ENCODE measurements around the gene AGPAT2. TPM values are rescaled to one million over a fixed set of nuclear protein-coding genes. Genes with fewer than 3 reads are reported as not detected.

The AGPAT2 gene
- total RNA-seq, 1 donor from 2014 or later: 72.9 TPM

DNA sequence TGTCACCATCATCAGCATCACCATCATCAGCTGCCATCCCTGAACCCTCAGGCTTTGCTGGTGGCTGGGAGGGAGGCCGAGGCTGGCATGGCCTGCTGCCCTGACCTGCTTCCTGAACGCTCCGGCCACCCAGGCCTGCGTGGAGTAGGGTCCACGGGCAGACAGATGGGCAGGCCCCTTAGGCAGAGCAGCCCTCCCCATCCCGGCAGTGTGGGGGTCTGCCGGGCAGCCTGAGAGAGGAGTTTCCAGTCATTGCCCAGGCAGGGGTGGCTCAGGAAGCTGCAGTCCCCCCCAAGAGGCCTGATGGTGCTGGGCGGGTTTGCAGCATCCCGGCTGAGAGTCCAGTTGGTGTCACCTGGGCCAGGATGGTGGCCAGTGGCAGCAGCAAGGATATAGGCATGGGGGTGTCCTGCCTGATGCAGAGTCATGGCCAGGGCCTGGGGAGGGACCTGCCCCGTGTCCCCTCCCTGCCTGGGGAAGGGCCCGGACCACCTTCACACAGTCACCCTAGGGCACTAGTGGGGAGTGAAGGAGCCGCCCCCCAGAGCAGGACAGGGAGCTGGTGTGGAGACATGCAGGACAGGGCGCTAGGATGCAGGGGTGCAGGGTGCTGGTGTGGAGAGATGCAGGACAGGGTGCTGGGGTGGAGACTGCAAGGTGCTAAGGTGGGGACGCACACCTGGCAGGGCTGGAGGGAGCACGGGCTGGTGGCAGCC, 32.3 kb downstream of the AGPAT2 start:
- no peaks in the 10 kb centered on the region for H3K36me3 ChIP-seq (ENCODE audit: control insufficient read depth, insufficient read depth, low read length)
- H3K27me3 ChIP-seq (ENCODE audit: control insufficient read depth, insufficient read depth, low read length): peaks cover 28% of the 10 kb centered on the region
- DNase-seq (ENCODE audit: low read depth): no peak
- TF ChIP-seq, protein P1, sequence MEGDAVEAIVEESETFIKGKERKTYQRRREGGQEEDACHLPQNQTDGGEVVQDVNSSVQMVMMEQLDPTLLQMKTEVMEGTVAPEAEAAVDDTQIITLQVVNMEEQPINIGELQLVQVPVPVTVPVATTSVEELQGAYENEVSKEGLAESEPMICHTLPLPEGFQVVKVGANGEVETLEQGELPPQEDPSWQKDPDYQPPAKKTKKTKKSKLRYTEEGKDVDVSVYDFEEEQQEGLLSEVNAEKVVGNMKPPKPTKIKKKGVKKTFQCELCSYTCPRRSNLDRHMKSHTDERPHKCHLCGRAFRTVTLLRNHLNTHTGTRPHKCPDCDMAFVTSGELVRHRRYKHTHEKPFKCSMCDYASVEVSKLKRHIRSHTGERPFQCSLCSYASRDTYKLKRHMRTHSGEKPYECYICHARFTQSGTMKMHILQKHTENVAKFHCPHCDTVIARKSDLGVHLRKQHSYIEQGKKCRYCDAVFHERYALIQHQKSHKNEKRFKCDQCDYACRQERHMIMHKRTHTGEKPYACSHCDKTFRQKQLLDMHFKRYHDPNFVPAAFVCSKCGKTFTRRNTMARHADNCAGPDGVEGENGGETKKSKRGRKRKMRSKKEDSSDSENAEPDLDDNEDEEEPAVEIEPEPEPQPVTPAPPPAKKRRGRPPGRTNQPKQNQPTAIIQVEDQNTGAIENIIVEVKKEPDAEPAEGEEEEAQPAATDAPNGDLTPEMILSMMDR (IDR thresholded peaks at IDR 0.05; ENCODE audit: insufficient read depth, low read length, poor library complexity, severe bottlenecking): no peak
- no peak overlapping the region for H3K4me3 ChIP-seq (ENCODE audit: low read depth, low read length)

DNA sequence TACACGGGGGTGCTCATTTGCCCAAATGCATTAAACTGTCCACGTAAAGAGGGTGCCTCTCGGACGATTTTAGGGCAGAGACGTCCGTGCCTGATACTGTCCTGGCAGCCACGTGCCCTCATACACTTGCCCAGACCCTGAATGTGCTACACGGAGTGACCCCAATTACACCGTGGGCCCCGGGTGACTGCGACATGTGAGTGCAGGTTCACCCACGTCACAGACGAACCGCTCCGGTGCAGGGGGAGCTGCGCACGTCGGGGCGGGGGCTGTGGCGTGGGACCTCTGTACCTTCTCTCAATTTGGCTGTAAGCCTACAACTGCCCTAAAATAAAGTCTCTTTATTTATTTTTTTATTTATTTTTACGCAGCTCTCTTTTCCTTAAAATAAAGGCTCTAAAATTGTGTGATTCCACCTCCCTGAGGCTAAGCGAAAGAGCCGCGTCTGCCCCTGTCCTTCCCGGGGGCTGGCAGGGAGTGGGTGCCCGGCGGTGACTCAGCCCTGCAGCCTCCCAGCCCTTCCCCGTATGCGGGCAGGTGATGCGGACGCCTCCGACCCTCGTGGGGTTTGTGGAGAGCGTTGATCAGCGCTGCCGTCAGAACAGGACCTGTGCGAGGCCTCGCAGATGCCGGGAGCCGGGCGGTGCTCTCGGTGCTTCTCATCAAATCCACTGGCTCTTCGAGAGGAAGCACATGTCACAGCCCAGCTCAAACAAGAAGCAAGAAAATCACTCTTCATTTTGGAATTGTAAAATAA, 33.8 kb downstream of the AGPAT2 start:
- Histone ChIP-seq H3K27me3 (ENCODE audit: control insufficient read depth, insufficient read depth, low read length) (peaks cover 14% of the 10 kb centered on the region), H3K36me3 (ENCODE audit: control insufficient read depth, insufficient read depth, low read length) (no peaks in the 10 kb centered on the region), H3K4me3 (ENCODE audit: low read depth, low read length) (no peak overlapping the region)
- TF ChIP-seq, protein P1 (IDR thresholded peaks at IDR 0.05; ENCODE audit: insufficient read depth, low read length, poor library complexity, severe bottlenecking): no peak
- DNase-seq (ENCODE audit: low read depth): no peak

DNA sequence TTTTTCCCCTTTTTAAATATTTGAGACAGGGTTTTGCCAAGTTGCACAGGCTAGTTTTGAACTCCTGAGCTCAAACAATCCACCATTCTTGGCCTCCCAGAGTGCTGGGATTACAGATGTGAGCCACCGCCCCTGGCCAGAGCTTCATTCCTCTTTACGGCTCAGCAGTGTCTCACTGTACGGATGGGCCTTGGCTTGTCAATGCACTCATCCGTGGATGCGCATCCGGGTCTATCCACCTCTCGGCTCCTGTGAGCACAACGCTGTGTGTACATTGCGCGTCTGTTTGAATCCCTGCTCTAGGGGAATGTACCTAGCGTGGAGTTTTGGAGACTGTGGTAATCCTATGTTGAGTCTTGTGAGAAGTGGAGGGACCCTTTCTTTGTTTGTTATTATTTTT, 35.4 kb downstream of the AGPAT2 start:
- Histone ChIP-seq H3K4me3 (ENCODE audit: low read depth, low read length) (no peak overlapping the region), H3K36me3 (ENCODE audit: control insufficient read depth, insufficient read depth, low read length) (no peaks in the 10 kb centered on the region), H3K27me3 (ENCODE audit: control insufficient read depth, insufficient read depth, low read length) (peaks cover 5% of the 10 kb centered on the region)
- TF ChIP-seq, protein P1 (IDR thresholded peaks at IDR 0.05; ENCODE audit: insufficient read depth, low read length, poor library complexity, severe bottlenecking): no peak
- DNase-seq (ENCODE audit: low read depth): no peak

DNA sequence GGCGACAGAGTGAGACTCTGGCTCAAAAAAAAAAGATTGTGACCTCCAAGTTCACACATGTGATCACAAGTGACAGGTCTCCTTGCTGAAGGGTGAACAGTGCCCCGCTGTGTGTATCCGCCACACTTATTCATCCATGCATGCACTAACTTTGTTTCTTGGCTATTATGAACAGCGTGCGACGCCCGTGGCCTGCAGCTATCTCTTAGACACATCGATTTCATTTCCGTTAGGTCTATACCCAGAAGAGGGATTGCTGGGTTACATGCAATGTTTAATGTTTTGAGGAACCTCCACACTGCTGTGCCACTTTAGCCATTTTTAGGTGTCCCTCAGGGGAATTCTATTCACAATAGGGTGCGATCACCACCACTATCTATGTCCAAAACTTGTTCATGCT, 36.6 kb downstream of the AGPAT2 start:
- TF ChIP-seq, protein P1 (IDR thresholded peaks at IDR 0.05; ENCODE audit: insufficient read depth, low read length, poor library complexity, severe bottlenecking): no peak
- Histone ChIP-seq H3K27me3 (ENCODE audit: control insufficient read depth, insufficient read depth, low read length) (peaks cover 7% of the 10 kb centered on the region), H3K36me3 (ENCODE audit: control insufficient read depth, insufficient read depth, low read length) (no peaks in the 10 kb centered on the region), H3K4me3 (ENCODE audit: low read depth, low read length) (no peak overlapping the region)
- DNase-seq (ENCODE audit: low read depth): no peak

DNA sequence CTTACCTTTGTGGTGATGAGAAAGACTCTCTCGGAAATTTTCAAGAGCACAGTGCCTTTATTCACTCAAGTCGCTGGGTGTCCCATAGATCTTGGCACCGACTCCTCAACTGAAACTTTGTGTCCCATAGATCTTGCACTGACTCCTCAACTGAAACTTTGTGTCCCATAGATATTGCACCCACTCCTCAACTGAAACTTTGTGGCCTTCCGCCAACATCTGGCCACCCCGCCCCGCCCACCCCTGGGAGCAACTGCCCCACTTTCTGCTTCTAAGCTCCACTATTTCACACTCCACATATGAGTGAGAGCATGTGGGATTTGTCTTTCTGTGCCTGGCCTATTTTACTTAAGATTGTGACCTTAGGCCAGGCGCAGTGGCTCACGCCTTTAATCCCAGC, 37.2 kb downstream of the AGPAT2 start:
- Histone ChIP-seq H3K27me3 (ENCODE audit: control insufficient read depth, insufficient read depth, low read length) (peaks cover 7% of the 10 kb centered on the region), H3K4me3 (ENCODE audit: low read depth, low read length) (no peak overlapping the region), H3K36me3 (ENCODE audit: control insufficient read depth, insufficient read depth, low read length) (no peaks in the 10 kb centered on the region)
- TF ChIP-seq, protein P1 (IDR thresholded peaks at IDR 0.05; ENCODE audit: insufficient read depth, low read length, poor library complexity, severe bottlenecking): no peak
- DNase-seq (ENCODE audit: low read depth): no peak
